Endothelial cell of umbilical vein (primary cell): Measurements from ENCODE around the gene S100A9.

Source experiments
- EZH2 ChIP-seq: IDR thresholded peaks from 2 replicates; pipeline ENCODE4 v1.6.1; 2012; ENCODE audit warnings: borderline replicate concordance, low read depth, mild to moderate bottlenecking, moderate library complexity, low read length, inconsistent platforms; ENCODE audit not compliant: severe bottlenecking
- GATA2 ChIP-seq: IDR thresholded peaks from 2 replicates; pipeline ENCODE4 v1.7.0; 2011; ENCODE audit warnings: low read depth, mild to moderate bottlenecking, moderate library complexity, mixed read lengths, low read length; ENCODE audit not compliant: insufficient read length, insufficient read depth
- JUN ChIP-seq: IDR thresholded peaks from 2 replicates; pipeline ENCODE4 v1.6.1; 2011; ENCODE audit warnings: borderline replicate concordance, low read depth; ENCODE audit not compliant: insufficient read length, insufficient read depth
- MAX ChIP-seq: IDR thresholded peaks from 2 replicates; pipeline ENCODE4 v1.6.1; 2011; ENCODE audit not compliant: insufficient read depth, insufficient read length
- MYC ChIP-seq: IDR thresholded peaks from one replicate; pipeline ENCODE4 v1.6.1; 2011; ENCODE audit warnings: mild to moderate bottlenecking, low read depth, low read length
- POLR2A ChIP-seq: IDR thresholded peaks from 2 replicates; pipeline ENCODE4 v1.6.1; 2012; ENCODE audit warnings: low read depth, mild to moderate bottlenecking, control low read depth, low read length
- POLR2AphosphoS5 ChIP-seq: IDR thresholded peaks from 2 replicates; pipeline ENCODE4 v1.6.1; 2012; ENCODE audit warnings: low read depth, mild to moderate bottlenecking, control low read depth, low read length, moderate library complexity; ENCODE audit not compliant: insufficient read depth
- TF ChIP-seq, protein P1 (sequence below), 2 donors: IDR thresholded peaks; 1 replicate in 1 of 2; 2 replicates in 1 of 2; pipeline ENCODE4 v1.5.1; 2011; ENCODE audit warnings: low read length in 2 of 2, mild to moderate bottlenecking in 2 of 2, moderate library complexity in 2 of 2, control low read depth in 1 of 2, inconsistent platforms in 1 of 2, low read depth in 1 of 2; ENCODE audit not compliant: insufficient read depth in 1 of 2; ENCODE audit errors: extremely low read depth in 1 of 2

DNA sequence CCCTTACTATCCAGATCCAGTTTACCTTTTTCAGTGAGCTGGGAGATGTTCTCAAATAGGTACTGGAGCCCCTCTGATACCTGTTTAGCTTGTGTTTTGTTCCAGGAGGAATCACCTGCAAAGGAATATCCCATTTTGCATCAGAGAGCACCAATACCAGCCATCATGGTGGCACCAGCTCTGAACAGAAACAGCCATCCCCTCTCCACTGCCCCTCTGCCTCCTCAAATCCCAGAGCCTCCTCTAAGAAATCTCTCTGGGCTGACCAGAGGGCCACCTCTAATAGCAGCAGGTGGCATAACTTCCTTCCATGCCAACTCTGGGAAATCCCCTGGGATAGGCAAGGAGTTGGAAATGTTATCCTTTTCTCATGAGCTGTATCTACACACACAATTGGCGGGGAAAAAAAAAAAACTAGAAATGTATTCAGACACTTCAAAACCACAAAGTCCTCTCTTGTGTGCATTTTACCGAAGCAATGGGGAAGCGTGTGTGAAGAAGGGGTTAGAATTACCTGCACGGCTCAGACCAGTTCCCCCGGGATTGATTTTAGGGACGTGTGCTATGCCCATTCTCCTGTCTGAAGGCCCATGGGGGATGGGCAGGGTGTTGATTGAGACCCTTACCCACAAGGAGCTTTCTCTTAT is 11.5 kb upstream of the S100A9 start:
- TF ChIP-seq, protein P1, sequence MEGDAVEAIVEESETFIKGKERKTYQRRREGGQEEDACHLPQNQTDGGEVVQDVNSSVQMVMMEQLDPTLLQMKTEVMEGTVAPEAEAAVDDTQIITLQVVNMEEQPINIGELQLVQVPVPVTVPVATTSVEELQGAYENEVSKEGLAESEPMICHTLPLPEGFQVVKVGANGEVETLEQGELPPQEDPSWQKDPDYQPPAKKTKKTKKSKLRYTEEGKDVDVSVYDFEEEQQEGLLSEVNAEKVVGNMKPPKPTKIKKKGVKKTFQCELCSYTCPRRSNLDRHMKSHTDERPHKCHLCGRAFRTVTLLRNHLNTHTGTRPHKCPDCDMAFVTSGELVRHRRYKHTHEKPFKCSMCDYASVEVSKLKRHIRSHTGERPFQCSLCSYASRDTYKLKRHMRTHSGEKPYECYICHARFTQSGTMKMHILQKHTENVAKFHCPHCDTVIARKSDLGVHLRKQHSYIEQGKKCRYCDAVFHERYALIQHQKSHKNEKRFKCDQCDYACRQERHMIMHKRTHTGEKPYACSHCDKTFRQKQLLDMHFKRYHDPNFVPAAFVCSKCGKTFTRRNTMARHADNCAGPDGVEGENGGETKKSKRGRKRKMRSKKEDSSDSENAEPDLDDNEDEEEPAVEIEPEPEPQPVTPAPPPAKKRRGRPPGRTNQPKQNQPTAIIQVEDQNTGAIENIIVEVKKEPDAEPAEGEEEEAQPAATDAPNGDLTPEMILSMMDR (IDR thresholded peaks at IDR 0.05; ENCODE audit: extremely low read depth in 1 of 2, insufficient read depth in 1 of 2, low read depth in 1 of 2, low read length in 2 of 2): no peak
- no peak for TF ChIP-seq EZH2
- TF ChIP-seq POLR2A: no peak
- TF ChIP-seq MYC: no peak
- TF ChIP-seq POLR2AphosphoS5: no peak
- no peak for TF ChIP-seq MAX
- TF ChIP-seq GATA2: no peak
- no peak for TF ChIP-seq JUN
